EH (cell line): ENCODE data around the gene ARAP3.

Experiments
- DNase-seq: peaks from one replicate; pipeline ENCODE4 v3.0.0-alpha.2; 2015; ENCODE audit warnings: low read depth

Gene ARAP3

GRCh38 chr5:141668601-141669265 lies 13.3 kb downstream of the ARAP3 start:
- no peak for DNase-seq

GRCh38 chr5:141665995-141666940 lies 15.8 kb downstream of the ARAP3 start:
- no peak for DNase-seq

GRCh38 chr5:141664733-141665461 lies 17.1 kb downstream of the ARAP3 start:
- peak; percentile 70 for DNase-seq

- DNase-seq, result no peak
Observed at GRCh38 chr5:141663506-141663905, 18.5 kb downstream of the ARAP3 start.

DNA sequence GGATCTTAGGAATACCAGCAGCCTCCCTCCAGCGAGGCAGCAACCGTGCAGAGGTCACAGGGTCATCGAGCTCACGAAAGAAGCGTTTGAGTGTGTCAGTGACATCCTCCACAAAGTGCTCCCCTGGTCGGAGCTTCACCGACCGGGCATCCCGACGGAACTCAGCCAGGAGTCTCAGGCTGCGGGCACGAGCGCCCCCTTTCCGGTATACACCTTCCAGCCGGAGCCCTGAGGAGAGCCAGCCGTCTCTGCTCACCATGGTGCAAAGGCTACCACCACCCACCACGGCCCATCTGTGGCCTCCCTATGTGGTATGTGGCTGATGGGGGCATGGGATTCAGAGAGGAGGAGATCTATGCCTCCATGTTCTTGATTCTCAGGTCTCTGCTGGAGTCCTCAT lies 20.0 kb downstream of the ARAP3 start:
- DNase-seq, result no peak

GRCh38 chr5:141657937-141658545 lies 24.0 kb downstream of the ARAP3 start:
- DNase-seq, result peak; percentile 93

DNA sequence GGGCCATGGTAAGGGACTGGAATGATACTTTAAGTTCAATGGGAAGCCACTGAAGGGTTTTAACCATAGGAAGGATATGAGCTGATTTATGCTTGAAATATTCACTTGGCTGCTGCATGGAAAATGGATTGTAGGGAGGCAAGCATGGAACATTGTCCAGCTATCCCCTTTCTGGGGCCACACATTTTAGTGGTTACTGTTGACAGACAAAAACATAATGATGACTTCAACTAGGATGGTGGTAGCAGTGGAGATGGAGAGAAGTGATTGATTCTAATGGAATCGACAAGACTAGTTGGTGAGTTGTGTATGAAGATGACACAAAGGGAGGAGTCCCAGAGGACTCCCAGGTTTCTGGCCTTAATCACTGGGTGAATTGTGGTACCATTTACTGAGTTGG lies 24.6 kb downstream of the ARAP3 start:
- peak; percentile 29 for DNase-seq

GRCh38 chr5:141656396-141656795 lies 25.6 kb downstream of the ARAP3 start:
- DNase-seq, result no peak

DNA sequence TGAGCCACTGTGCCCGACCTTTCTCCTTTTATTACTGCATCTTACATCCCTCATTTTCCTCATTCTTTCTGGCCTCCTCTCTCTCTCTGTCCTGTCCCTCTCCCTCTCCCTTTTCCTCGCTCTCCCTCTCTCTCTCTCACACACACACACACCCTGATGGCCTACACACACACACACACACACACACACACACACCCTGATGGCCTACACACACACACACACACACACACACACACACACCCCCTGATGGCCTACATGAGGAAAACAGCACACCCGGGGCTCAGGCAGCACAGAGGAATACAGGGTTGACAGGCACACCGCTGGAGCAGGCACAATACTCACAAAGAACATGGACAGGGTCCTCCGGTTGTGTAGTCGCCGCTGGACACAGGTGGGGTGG lies 27.0 kb downstream of the ARAP3 start:
- DNase-seq, result peak; percentile 16

DNA sequence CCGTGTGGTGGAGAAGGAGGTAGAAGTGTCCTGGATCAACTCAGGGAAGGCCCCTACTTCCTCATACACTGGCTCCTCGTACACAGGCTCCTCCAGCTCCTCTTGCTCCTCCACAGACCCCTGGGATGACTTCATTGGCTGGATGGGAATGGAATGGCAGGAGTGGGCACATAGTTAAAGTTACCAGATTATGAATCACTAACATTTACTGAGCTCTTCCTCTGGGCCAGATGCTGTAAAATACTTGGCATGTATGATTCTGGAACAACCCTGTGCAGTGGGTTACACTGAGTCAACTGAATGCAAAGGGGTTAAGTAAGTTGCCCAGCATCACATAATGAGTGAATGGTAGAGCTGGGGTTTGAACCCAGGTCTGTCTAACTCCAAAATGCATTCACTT lies 27.7 kb downstream of the ARAP3 start:
- DNase-seq, result peak; percentile 97

- DNase-seq, result no peak
Observed at GRCh38 chr5:141651728-141652105, 30.3 kb downstream of the ARAP3 start.

DNA sequence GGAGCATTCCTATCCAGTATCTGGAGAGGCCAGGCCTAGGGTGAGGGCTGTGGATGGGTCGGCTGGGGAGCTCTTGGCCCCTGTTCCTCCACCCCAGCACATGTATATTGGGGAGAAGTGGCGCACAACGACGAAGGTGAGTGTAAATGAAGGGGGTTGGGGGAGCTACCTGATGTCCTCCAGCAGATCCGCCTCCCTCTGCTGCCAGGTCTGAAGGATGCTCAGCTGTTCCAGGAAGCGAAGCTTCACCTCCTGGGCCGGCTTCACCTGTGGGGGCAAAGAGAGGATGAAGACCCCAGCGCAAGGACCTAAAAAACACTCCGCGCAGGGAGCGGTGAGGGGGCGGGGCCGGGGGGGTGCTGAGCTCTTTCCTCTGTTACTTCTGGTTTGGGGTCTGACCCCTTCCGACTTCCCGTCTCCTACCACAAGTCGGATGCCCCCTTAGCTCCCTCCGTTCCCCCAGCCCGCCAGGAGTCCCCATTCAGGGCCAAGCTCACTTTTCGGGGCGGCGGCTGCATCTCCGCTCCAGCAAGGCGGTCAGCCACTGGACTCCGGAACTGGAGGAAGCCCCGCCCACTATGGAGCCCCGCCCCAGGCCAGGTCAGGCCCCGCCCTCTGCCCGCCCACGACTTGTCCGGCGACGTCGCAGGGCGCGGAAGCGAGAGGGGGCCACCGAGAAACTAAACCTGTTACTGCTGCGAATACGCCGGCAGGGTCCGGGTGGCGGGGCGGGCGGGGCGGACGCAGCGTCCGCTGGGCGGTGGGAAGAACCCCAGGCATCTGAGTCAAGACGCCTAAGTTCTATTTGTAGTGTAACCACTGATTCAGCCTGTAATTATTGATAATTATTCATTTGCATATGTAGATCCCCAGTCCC lies 30.9 kb downstream of the ARAP3 start, which contains the start of gene FCHSD1:
Gene FCHSD1 (minus strand): TSS at position 568 of the 877 bp plus-strand sequence. CDS start 50 bp downstream, at position 518.
- DNase-seq, result peak; percentile 86

- no peak for DNase-seq
Observed at GRCh38 chr5:141649972-141650371, 32.1 kb downstream of the ARAP3 start.

GRCh38 chr5:141649056-141649688 lies 32.9 kb downstream of the ARAP3 start:
- DNase-seq, result no peak

DNA sequence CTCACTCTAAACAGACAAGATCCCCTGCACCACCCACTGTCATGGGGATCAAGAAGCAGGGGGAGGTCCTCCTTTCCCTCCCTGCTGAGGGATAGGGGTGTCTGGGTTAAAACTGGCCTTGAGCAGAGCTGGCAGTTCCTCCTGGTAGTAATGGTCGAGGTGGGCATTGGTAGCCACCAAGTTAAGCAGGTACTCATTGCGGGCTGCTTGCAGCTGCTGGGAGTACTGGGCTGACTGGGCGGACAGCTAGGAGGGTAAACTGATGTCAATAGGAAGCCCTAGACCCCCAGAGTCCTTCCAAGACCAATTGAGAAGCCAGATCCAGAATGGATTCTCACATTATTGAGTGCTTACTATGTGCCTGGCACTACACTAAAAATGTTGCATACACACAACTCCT lies 34.2 kb downstream of the ARAP3 start:
- no peak for DNase-seq

DNA sequence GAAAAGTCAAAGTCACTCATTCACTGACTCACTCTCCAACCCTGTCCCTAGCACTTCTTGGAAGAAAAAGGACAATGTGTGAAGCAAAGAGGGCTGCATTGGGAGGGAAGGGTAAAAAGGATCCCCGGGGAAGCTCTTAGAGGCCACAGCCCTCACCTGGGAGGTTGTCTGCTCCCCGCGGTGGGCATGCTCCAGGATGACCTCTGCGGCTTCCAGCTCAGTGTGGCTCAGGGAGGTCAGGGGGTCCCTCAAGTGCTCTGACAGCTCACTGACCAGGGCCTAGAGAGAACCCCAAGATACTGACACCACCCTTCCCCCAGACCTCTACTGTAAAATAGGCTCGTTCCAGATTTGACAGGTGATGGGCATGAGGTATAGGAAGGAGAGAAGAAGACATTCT lies 34.8 kb downstream of the ARAP3 start:
- no peak for DNase-seq

DNA sequence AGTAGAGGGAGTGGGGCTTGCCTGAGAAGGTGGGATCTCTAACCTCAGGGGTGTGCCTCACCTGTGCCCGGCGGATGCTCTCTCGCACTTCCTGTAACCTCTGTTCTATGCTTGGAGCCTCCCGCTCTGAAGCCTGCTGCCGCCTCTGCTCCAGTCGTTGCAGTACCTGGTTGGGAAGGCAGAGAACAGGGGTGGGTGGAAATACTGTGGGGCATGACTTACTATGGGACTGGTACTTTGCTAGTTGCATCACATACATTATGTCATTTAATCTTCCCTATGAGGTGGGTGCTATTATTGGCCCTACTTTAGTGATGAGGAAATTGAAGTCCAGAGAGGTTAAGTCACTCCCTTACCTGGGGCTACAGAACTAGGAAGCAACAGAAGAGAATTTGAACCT lies 36.0 kb downstream of the ARAP3 start:
- no peak for DNase-seq

DNA sequence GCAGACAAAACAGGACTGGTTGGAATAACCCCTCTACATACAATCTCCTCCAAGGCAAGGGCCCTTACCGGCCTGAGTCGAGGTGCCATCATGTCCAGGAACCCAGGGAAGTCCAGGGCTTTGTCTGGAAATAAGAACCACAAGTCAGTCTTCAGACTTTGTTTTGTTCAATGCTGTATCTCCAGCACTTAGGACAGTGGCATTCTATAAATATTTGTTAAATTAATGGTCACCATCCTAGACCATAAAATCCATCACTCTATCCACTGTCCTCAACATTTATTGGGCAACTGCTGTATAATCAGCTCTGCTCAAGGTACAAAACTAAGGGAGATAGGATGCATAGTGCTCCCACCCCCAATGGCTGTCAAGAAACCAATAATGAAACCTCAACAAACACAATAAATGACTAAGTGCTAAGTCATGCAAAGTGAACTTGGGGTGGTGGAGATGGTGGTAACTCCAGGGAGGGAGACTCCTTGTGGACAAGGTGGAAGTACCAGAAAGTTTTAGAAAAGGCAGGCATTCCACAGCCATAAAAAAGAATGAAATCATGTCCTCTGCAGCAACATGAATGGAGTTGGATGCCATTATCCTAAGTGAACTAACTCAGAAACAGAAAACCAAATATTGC lies 40.3 kb downstream of the ARAP3 start:
- peak; percentile 79 for DNase-seq

- no peak for DNase-seq
Observed at GRCh38 chr5:141640698-141641097, 41.3 kb downstream of the ARAP3 start.

DNA sequence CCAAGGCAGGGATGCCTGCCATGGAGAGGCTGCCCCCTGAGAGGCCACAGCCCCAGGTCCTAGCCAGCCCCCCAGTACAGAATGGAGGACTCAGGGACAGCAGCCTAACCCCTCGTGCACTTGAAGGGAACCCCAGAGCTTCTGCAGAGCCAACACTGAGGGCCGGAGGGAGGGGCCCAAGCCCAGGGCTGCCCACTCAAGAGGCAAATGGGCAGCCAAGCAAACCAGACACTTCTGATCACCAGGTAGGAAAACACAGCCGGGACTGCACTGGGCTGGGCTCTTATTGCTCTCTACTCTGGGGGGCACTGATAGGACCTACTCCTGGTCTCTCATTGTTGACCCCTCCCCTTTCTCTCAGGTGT lies 42.0 kb downstream of the ARAP3 start:
- DNase-seq, result no peak
